GM15510 (cell line): ENCODE results near the gene TMA7B.

Source experiments
- POLR2A ChIP-seq: IDR thresholded peaks from 3 replicates; pipeline ENCODE4 v1.6.1; 2011; ENCODE audit warnings: borderline replicate concordance; ENCODE audit not compliant: insufficient read length; ENCODE audit errors: extremely low read depth

Gene TMA7B

DNA sequence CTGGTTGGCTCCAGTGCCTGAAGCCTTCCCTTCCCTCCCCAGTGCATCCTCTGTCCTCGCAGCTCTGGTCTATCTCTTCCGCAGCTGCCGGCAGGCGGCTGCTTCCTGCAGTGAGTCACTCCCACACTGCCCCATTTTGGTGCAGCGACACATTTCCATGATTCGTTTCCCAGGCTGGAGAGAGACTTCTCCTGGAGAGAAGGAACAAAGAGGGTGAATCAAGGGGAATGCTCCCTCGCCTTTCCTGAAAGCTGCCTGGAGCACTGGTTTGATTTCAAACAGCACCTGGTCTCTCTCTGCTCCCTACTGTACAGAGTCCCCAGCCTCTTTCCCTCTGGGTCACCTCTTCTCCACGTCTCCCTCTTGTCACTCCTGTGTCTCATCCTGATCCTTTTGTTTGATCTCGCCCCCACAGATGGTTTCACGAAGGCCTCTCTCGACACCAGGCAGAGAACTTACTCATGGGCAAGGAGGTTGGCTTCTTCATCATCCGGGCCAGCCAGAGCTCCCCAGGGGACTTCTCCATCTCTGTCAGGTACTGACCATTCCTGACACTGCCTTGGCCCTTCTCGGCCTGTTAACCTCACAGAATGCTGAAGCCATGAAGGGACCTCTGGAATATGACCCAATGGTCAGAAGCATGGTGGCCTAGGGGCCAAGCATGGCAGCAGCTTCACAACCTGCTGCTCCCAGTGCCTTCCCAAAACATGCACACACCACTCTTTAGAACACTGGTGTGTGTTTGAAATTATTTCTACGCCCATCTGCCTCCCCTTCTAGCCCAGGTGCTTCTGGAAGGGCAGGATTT lies at the start of gene TMA7B:
Gene TMA7B, plus strand, starts transcription at position 758 of the 808 bp plus-strand sequence. CDS start 3,978 bp downstream, outside the sequence.
- TF ChIP-seq POLR2A, result no peak

DNA sequence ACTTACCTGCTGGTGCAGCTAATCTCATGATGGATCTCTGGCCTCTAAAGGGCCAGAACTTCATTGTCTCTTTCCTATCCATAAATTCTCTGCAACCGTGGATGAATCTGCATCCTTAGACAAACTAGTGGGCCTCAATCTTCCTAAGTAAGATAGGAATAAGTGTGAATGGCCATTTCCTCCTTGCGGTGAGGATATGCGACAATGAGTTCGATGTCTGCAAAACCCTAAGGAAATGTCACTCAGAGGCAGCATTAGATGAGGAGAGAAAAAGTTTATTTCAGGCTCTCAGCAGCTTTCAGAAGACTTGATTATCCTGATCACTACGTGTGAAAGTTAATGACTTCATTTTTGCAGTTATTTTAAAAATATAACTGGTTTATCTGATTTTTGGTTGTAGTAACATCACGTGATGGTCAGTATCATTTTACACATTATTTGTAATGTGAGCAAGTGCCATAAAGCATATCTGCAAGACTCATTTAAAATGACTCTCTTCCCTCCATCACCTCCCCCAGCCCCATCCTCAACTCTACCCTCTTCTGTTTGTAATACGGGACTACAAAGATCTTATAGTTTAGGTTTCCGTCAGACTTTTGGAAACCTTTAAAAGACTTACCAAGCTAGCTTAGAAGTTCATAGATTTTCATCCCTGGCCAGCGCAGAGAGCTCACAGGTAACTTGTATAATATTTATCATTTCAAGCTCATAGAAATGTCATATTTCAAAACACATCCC lies 49.2 kb upstream of the TMA7B start:
- TF ChIP-seq POLR2A, result no peak

DNA sequence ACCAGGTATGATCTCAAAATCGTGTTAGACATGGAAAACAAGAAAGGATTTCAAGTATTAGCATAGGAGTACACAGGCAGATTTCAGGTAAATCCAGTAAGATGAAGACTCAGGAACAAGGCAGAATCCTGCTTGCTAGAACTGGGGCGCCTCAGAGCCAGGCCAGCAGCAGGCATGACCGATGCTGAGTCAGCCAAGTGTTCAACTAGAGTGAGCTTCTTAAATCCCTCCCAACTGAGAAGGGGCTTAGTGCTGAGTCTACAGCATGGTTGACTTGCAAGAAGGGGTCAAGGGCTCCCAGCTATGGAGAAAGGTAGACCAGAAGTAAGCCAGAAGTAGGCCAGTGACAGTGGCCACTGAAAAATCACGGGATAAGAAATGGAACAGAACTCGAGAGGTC lies 46.9 kb upstream of the TMA7B start:
- no peak for TF ChIP-seq POLR2A

DNA sequence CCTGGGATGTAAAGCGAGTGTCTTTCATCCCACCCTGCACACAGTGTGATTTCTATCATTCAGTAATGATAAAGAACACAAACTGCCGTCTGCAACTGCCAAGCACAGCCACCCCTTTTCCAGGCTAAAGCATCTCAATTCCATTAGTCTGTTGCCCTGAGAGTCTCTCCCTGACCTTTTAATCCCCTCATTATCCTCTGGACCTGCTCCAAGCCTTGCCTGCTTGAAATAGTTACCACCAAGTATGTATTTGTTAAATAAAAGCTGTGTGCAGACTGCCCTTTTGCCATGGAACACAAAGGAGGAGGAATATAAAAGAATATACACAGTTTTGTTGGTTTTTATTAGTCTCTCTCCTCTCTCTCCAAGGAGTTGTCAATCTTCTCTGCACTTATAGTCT lies 46.3 kb upstream of the TMA7B start:
- TF ChIP-seq POLR2A, result no peak

DNA sequence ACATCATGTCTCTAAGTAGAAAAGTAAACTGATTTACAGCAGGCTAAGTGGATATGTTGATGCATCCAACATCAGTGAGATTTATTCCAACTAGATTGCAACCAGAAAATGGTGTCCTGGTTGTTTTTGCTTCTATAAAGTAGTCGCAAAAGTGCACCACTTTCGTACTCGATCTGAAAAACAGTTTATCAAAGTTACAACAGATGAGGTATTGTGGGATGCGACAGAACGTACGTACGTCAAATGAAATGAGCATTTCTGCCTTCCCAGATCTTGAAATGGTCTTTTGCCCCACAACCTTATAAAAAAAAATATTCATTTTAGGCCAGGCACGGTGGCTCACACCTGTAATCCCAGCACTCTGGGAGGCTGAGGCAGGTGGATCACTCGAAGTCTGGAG lies 45.6 kb upstream of the TMA7B start:
- TF ChIP-seq POLR2A, result no peak

DNA sequence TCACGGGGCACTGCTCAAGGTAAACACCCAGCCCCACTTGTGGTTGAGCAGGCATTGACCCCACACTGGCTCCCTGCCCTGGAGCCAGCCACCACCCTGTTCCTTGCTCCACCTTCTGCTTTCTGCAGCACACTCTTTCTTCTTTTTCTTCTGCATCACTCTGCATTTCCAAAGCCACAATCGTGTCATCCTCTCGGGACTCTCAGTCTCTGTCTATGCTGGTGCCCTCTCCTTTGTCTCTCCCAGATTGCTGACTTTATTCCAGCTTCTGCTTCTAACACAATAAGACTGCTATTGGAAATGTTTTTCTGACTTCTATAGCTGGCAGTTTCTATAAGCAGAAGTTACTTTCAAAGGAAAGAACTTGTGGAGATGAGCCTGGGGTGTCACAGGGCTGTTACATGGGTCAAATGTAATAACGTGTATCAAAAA lies 44.9 kb upstream of the TMA7B start:
- no peak for TF ChIP-seq POLR2A

DNA sequence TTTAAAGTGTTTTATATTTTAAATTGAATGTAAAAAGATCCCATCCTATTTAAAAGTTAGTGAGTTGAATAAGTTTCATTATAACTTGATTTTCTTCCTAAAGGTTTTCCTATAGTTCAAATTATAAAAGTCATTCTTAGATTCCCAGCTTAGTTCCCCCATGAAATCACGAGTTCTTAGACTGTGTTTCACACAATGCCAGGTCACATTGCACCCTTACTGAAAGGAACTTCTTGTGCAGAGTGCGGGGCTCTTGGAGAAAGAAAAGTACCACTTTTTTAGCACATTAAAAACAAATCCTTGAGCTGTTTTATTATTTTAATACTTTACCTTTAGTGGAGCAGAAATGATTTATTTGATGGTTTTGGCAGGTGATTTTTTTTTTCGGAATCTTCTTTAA lies 43.7 kb upstream of the TMA7B start:
- TF ChIP-seq POLR2A, result no peak

DNA sequence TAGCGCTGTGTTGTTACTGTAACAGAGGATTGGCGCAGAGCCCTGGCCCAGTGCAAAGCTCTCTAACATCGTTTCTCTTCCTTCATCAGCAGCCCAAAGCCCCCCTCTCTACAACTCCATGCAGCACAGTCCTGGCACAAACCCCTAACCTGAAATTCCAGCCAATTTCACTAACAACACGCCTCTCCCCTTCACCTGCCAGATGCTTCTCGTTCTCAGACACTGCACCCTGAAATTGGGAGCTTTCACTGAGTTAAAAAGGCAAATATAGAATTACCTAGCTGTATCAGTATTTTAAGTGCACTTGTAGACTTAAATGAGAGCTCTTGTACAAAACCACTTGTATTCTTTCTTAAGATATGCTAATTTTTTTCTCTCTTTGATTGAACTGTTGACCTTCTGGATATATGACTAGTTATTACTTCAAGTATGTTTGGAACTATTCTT lies 43.0 kb upstream of the TMA7B start:
- no peak for TF ChIP-seq POLR2A

DNA sequence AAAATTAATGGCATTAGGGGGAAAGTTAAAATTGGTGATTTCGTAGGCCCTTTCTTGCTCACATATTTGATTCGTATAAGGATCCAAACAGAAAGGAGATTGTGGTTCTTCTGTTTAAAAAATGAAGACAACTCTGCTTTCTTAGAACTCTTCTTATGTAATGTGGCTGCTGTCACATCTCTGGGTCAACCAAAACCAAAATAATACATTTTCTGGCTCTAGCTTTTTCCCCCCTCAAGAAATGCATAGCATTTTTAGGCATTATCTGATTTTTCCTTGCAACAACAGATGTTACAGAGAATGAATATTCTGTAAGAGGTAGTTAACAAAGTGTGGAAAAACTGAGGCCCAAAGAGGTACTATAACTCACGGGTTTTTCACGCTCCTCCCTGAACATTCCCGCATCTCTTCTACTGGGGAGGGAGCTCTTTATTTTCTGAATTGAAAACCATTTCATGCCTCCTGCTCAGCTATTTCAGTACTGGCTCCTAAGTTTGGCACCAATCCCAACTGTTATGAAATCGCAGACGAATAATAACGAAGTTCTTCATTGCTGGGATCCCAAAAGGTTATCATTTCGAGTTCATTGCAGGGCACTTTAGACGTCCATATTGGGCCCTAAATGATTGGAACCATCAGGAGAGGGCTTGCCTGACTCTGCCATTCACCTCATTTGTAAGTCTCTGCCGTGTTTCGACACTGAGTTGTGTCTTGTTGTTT lies 42.3 kb upstream of the TMA7B start:
- TF ChIP-seq POLR2A, result no peak

DNA sequence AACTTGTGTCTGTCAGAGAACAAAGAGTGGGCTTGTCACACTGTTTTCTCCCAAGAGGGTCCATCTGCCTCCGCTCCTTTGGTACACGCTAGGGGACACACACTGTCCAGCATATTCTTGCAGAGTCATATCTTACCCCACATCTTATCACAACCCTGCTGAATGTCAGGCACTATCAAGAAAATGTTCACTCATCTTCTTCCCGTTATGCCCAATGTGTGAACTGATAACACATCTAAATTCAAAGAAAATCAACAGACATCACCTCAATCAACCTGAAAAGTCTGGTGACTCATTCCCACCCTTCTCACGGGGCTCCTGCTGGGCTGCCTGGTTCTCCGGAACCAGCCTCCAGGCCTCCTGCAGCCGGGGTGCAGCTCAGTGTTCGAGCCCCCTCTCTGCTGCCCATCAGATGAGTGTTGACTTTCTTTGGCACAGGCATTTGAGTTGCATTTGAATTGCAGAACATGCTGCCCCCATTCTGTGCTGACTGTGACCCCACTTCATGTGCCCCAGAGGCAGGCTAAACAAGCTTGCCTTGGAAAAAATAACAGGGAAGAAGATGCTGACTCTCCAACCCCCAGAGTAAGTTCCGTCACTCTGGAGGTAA lies 40.0 kb upstream of the TMA7B start:
- TF ChIP-seq POLR2A, result no peak

DNA sequence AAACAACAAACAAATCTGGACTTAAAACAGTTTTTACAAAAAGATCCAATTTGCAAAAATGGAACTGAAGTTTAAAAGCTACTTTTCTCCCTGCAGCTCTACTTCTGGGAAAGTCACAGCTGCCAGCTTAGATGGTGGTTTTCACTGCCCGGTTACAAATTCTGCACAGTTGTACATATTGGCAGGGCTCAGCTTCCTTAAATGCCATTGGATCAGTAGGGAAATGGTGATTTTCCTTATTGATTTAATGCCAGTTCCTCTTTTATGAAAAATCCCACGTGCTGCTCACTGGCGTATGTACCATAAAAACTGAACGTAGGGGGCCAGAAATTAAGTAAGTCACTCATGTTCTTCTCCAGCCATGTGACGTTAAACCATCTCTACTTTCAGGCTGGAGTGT lies 36.5 kb upstream of the TMA7B start:
- no peak for TF ChIP-seq POLR2A

DNA sequence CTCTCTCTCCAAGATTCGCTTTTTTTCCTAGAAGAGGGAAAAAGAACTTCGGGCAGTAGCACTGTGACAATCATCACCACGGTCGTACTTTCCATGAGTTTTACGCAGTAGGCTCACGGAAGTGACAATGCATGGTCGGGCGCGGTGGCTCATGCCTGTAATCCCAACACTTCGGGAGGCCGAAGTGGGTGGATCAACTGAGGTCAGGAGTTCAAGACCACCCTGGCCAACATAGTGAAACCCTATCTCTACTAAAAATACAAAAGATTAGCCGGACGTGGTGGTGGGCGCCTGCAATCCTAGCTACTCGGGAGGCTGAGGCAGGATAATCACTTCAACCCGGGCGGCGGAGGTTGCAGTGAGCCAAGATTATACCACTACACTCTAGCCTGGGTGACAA lies 35.9 kb upstream of the TMA7B start:
- TF ChIP-seq POLR2A, result no peak

DNA sequence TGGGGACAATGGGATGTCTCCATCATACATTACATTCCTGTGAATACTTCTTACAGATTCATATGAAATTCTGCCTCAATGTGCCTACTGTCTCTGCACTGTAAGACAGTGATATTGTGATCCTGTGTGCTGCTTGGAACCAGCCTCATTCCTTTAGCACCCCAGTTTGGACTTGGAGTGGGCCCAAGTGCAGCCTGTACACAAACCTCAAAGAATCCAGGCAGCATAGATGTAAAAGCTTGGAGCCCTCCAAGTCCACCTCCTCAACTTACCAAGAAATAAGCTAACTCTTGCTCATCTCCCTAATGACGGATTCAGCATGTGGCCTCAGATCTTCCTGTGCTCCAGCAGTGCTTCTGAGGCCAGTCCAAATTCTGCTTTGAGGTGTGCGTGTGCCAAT lies 34.9 kb upstream of the TMA7B start:
- no peak for TF ChIP-seq POLR2A

DNA sequence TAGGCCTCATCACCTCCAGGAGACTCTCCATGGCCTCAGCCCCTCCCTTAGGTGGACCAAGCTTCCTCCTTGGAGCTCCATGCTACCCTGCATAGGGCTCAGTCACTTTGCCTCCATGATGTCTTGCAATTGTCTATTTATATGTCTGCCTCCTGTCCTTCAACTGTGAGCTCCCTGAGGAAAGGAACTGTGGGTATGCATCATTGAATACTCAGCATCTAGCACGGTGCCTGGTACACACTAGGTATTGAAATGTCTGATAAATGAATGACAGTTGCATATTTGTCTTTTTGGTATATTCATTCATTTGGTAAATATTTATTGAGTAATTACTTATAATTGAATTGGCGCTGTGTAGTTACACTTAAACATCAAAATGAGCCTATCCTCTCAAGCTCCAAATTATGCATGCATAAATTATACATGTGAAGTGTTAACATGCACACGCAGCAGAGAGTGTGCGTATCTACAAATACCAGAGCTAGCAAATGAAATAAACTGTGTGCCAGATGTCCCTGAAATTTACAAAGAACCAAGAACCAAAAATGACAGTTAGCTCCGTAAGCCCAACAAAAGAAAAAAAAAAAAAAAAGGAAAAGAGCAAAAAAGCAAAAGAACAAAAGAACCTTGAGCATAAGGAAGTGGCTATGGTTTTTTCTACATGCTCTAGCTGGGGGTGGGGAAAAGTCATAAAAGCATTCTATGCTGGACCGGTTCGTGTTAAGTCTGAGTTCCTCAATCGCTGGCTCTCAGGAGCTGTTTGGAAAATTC lies 34.1 kb upstream of the TMA7B start:
- no peak for TF ChIP-seq POLR2A
